ENCODE data around the gene TSEN2. TPM values are rescaled to one million over a fixed set of nuclear protein-coding genes. Genes with fewer than 3 reads are reported as not detected.

Gene TSEN2
- total RNA-seq, 1 experiment from 2014 or later, result 22.0 TPM

DNA sequence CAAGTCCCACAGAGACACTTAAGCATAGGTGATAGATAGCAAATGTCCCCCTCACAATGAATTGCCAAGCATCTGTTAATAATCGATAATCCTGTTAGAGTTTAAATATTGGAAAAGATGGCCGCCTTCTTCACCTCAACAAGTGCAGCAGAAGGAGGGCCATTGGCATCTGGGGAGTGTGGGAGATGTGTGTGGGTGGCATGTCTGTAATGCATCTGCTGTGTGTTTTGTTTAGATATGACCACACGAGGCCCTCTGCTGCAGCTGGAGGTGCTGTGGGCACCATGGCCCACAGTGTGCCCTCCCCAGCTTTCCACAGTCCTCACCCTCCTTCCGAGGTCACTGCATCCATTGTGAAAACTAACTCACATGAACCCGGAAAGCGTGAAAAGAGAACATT is 85.6 kb downstream of the TSEN2 start:
- TF ChIP-seq CTCF (conservative IDR thresholded peaks at IDR 0.05), result no peak
- H3K36me3 Mint-ChIP-seq (ENCODE audit: insufficient read depth in 1 of 3, low read depth in 3 of 3), result peaks cover 39 to 54% (median 52%) of the 10 kb centered on the region in 3 experiments; a peak in 6 of 7 replicates
- H3K4me1 Mint-ChIP-seq, result peaks cover 6 to 7% of the 10 kb centered on the region in 2 experiments
- H2BK12ac ChIP-seq (ENCODE audit: insufficient read length, low read depth, low read length), result no peak overlapping the region
- no peak overlapping the region for H4K8ac ChIP-seq (replicated peaks; ENCODE audit: insufficient read length, low read depth, low read length)
- H2BK20ac ChIP-seq (ENCODE audit: low read depth, low read length, poor library complexity, severe bottlenecking), result no peak overlapping the region
- no peak overlapping the region for H3K4me2 ChIP-seq (ENCODE audit: insufficient read depth, insufficient read length, low read length)
- H3K56ac ChIP-seq (ENCODE audit: insufficient read length, low read depth, low read length), result no peak overlapping the region
- H4K20me1 ChIP-seq (ENCODE audit: control insufficient read depth, insufficient read depth, insufficient read length), result no peaks in the 10 kb centered on the region
- H3K4ac ChIP-seq (ENCODE audit: low read depth, low read length), result no peak overlapping the region
- H4K5ac ChIP-seq (ENCODE audit: insufficient read length, low read depth, low read length), result no peak overlapping the region
- H3K79me2 ChIP-seq (ENCODE audit: insufficient read depth, low read length), result peaks cover 9% of the 10 kb centered on the region; the same call in 1 of the 2 replicates
- no peaks in the 10 kb centered on the region for H3K4me1 ChIP-seq (ENCODE audit: insufficient read depth, low read length)
- H2BK120ac ChIP-seq (ENCODE audit: low read depth, low read length, poor library complexity, severe bottlenecking), result no peak overlapping the region
- DNase-seq, result no peak
- WGBS (ENCODE audit: extremely low coverage, insufficient read length, low lambda C conversion rate), result no CpG with 5 or more reads among the region's 6 CpGs
- H4K91ac ChIP-seq (ENCODE audit: insufficient read length, low read depth, low read length), result no peak overlapping the region
- no peak overlapping the region for H2AFZ ChIP-seq (ENCODE audit: low read length)
- H2BK15ac ChIP-seq (ENCODE audit: low read depth, low read length), result no peak overlapping the region
- no peak overlapping the region for H3K9ac ChIP-seq (ENCODE audit: extremely low read depth, insufficient read length, low read length)
- H2AK5ac ChIP-seq (ENCODE audit: insufficient read length, low read length), result no peak overlapping the region
- no peaks in the 10 kb centered on the region for H3K27me3 Mint-ChIP-seq (ENCODE audit: low read depth)
- H3K9me3 Mint-ChIP-seq, result no peaks in the 10 kb centered on the region
- no peak overlapping the region for H3K14ac ChIP-seq (ENCODE audit: insufficient read depth, low read length)
- no peak overlapping the region for H3K23ac ChIP-seq (ENCODE audit: insufficient read length, low read depth, low read length)
- peaks cover 3% of the 10 kb centered on the region for H3K79me1 ChIP-seq (ENCODE audit: insufficient read depth, low read depth, low read length, poor library complexity, severe bottlenecking)
- H3K4me3 Mint-ChIP-seq, result no peak overlapping the region
- H3K9me3 ChIP-seq (ENCODE audit: control insufficient read depth, low read depth, low read length), result no peaks in the 10 kb centered on the region
- no peak overlapping the region for H3K18ac ChIP-seq (ENCODE audit: insufficient read length, low read depth, low read length)
- H3K27ac Mint-ChIP-seq, result peak overlapping the region in 1 of 3 experiments; percentile 80; a peak in 1 of 7 replicates
- H3T11ph ChIP-seq (ENCODE audit: low read length), result no peak overlapping the region
- no peak overlapping the region for H3K27ac ChIP-seq (ENCODE audit: insufficient read length, low read depth, low read length)
- no peaks in the 10 kb centered on the region for H3K27me3 ChIP-seq (ENCODE audit: insufficient read depth, low read length)
- H3K23me2 ChIP-seq (ENCODE audit: insufficient read length, low read depth, low read length, poor library complexity, severe bottlenecking), result no peaks in the 10 kb centered on the region
- no peak overlapping the region for H2BK5ac ChIP-seq (ENCODE audit: insufficient read length, low read length)

Data from H9 (cell line).